DND-41 (cell line): ENCODE results near the gene ATXN7L1.

ENCODE experiments used
- ATAC-seq: fragments of 200-7000 bp; cut with Tn5 transposase; 3 replicates; pipeline ENCODE4 v1.9.1; 2021; ENCODE audit warnings: low read depth; ENCODE audit not compliant: insufficient read depth
- DNase-seq: peaks from one replicate; pipeline ENCODE4 v3.0.0-alpha.2; 2020
- H2AFZ ChIP-seq: 2 replicates; pipeline ENCODE4 v1.6.0; 2012; ENCODE audit warnings: low read depth, low read length
- H3K27ac ChIP-seq: 2 replicates; pipeline ENCODE4 v1.5.1; 2012; ENCODE audit warnings: low read length, inconsistent platforms
- H3K27me3 ChIP-seq: fragments of 200-600 bp; sonication (generic); 2 replicates; pipeline ENCODE4 v1.6.0; 2012; ENCODE audit warnings: low read length, mild to moderate bottlenecking, inconsistent platforms; ENCODE audit not compliant: insufficient read depth, poor library complexity
- H3K36me3 ChIP-seq: 2 replicates; pipeline ENCODE4 v1.5.1; 2012; ENCODE audit warnings: low read length, inconsistent platforms; ENCODE audit not compliant: insufficient read depth
- H3K4me1 ChIP-seq: 2 replicates; pipeline ENCODE4 v1.5.1; 2012; ENCODE audit warnings: mild to moderate bottlenecking, low read length; ENCODE audit not compliant: insufficient read depth
- H3K4me2 ChIP-seq: 2 replicates; pipeline ENCODE4 v1.6.0; 2012; ENCODE audit warnings: mild to moderate bottlenecking, moderate library complexity, low read length, inconsistent platforms; ENCODE audit not compliant: insufficient read depth
- H3K4me3 ChIP-seq, 2 experiments: fragments of 200-600 bp in 1 of 2; shearing (Covaris generic) in 1 of 2; 2 replicates each; pipeline ENCODE4 v1.5.1; 2012 to 2016; ENCODE audit warnings: inconsistent platforms in 2 of 2, low read length in 2 of 2, mild to moderate bottlenecking in 2 of 2, low read depth in 1 of 2, moderate library complexity in 1 of 2
- H3K79me2 ChIP-seq: 2 replicates; pipeline ENCODE4 v1.6.0; 2012; ENCODE audit warnings: low read length, inconsistent platforms; ENCODE audit not compliant: insufficient read depth
- H3K9ac ChIP-seq: 2 replicates; pipeline ENCODE4 v1.6.0; 2012; ENCODE audit warnings: low read depth, mild to moderate bottlenecking, inconsistent platforms, low read length, moderate library complexity
- H3K9me3 ChIP-seq: 2 replicates; pipeline ENCODE4 v1.5.1; 2012; ENCODE audit warnings: low read length, moderate library complexity, mild to moderate bottlenecking, inconsistent platforms; ENCODE audit not compliant: insufficient read depth, severe bottlenecking
- H4K20me1 ChIP-seq: 2 replicates; pipeline ENCODE4 v1.6.0; 2012; ENCODE audit warnings: low read length; ENCODE audit not compliant: insufficient read depth
- EZH2 ChIP-seq: IDR thresholded peaks from 3 replicates; pipeline ENCODE4 v1.6.1; 2012; ENCODE audit warnings: borderline replicate concordance, low read depth, mild to moderate bottlenecking, moderate library complexity, low read length, inconsistent platforms; ENCODE audit not compliant: severe bottlenecking
- TF ChIP-seq, protein P1 (sequence below): IDR thresholded peaks from 2 replicates; pipeline ENCODE4 v1.5.1; 2012; ENCODE audit warnings: borderline replicate concordance, low read length, moderate library complexity, mild to moderate bottlenecking; ENCODE audit not compliant: poor library complexity, severe bottlenecking; ENCODE audit errors: extremely low read depth

ATXN7L1 gene

DNA sequence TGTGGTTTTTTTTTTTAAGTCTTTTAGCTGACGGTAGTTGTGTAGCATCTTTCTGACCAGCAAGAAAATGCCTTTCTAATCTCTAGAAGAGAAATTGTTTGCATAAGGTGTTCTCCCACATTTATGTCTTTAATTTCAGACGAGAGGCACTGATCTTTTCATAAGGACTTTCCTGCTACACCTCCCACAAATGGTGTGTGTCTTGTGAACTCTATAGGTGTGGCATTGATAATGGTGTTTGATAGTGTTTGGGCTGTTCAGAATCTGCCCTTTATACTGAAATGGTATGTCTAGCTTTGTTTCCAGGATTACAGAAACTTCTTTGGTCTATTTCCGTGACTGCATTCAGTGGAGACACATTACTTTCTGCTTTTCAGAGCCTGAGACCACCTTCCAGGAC, 21.6 kb upstream of the ATXN7L1 start:
- Histone ChIP-seq H4K20me1 (no peaks in the 10 kb centered on the region), H3K27me3 (peaks cover 10% of the 10 kb centered on the region), H3K9me3 (no peaks in the 10 kb centered on the region), H3K4me1 (no peaks in the 10 kb centered on the region), H3K4me2 (no peak overlapping the region), H3K4me3 (no peak overlapping the region), H2AFZ (no peak overlapping the region), H3K36me3 (no peaks in the 10 kb centered on the region), H3K79me2 (no peaks in the 10 kb centered on the region), H3K9ac (no peak overlapping the region), H3K27ac (no peak overlapping the region)
- no peak for DNase-seq
- TF ChIP-seq EZH2, result no peak
- TF ChIP-seq, protein P1, sequence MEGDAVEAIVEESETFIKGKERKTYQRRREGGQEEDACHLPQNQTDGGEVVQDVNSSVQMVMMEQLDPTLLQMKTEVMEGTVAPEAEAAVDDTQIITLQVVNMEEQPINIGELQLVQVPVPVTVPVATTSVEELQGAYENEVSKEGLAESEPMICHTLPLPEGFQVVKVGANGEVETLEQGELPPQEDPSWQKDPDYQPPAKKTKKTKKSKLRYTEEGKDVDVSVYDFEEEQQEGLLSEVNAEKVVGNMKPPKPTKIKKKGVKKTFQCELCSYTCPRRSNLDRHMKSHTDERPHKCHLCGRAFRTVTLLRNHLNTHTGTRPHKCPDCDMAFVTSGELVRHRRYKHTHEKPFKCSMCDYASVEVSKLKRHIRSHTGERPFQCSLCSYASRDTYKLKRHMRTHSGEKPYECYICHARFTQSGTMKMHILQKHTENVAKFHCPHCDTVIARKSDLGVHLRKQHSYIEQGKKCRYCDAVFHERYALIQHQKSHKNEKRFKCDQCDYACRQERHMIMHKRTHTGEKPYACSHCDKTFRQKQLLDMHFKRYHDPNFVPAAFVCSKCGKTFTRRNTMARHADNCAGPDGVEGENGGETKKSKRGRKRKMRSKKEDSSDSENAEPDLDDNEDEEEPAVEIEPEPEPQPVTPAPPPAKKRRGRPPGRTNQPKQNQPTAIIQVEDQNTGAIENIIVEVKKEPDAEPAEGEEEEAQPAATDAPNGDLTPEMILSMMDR, result no peak
- ATAC-seq, result no peak

GRCh38 chr7:105896407-105896911, 20.1 kb upstream of the ATXN7L1 start:
- no peak for ATAC-seq
- H3K4me2 ChIP-seq, result no peak overlapping the region
- H3K79me2 ChIP-seq, result no peaks in the 10 kb centered on the region
- H3K27ac ChIP-seq, result no peak overlapping the region
- H3K9ac ChIP-seq, result no peak overlapping the region
- no peaks in the 10 kb centered on the region for H4K20me1 ChIP-seq
- no peak overlapping the region for H2AFZ ChIP-seq
- TF ChIP-seq EZH2, result no peak
- TF ChIP-seq, protein P1, result no peak
- no peak for DNase-seq
- no peak overlapping the region for H3K4me3 ChIP-seq
- H3K9me3 ChIP-seq, result no peaks in the 10 kb centered on the region
- H3K27me3 ChIP-seq, result peaks cover 13% of the 10 kb centered on the region
- no peaks in the 10 kb centered on the region for H3K36me3 ChIP-seq
- no peaks in the 10 kb centered on the region for H3K4me1 ChIP-seq

DNA sequence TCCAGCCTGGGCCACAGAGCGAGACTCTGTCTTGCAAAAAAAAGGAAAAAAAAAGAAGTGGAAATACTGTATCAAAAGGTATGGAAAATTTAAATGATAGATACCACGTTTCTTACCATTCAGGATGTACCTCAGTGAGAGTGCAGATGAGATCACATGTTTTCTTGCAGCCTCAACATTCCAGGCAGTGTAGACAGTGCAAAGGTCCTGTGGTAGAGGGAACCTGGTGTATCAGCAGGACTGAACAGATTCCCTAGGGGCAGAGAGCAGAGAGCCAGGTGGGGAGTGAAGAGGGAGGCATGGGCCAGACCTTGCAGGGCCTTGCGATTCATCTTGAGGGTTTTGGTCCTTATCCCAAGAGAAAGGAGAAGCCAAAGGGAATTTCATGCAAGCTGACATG, 17.7 kb upstream of the ATXN7L1 start:
- Histone ChIP-seq H3K36me3 (no peaks in the 10 kb centered on the region), H3K4me1 (no peaks in the 10 kb centered on the region), H3K9ac (no peak overlapping the region), H3K79me2 (no peaks in the 10 kb centered on the region), H3K4me3 (no peak overlapping the region), H3K4me2 (no peak overlapping the region), H3K27me3 (peaks cover 20% of the 10 kb centered on the region), H4K20me1 (no peaks in the 10 kb centered on the region), H2AFZ (no peak overlapping the region), H3K27ac (no peak overlapping the region), H3K9me3 (no peaks in the 10 kb centered on the region)
- TF ChIP-seq, protein P1, result no peak
- TF ChIP-seq EZH2, result no peak
- ATAC-seq (no peak), DNase-seq (no peak)

GRCh38 chr7:105892387-105892786, 16.0 kb upstream of the ATXN7L1 start:
- H2AFZ ChIP-seq, result no peak overlapping the region
- TF ChIP-seq, protein P1, result no peak
- no peak for TF ChIP-seq EZH2
- no peaks in the 10 kb centered on the region for H3K9me3 ChIP-seq
- H3K79me2 ChIP-seq, result no peaks in the 10 kb centered on the region
- H4K20me1 ChIP-seq, result no peaks in the 10 kb centered on the region
- ATAC-seq (no peak), DNase-seq (no peak)
- no peak overlapping the region for H3K27ac ChIP-seq
- no peak overlapping the region for H3K9ac ChIP-seq
- no peaks in the 10 kb centered on the region for H3K4me1 ChIP-seq
- H3K4me2 ChIP-seq, result no peak overlapping the region
- no peak overlapping the region for H3K4me3 ChIP-seq
- H3K27me3 ChIP-seq, result peaks cover 17% of the 10 kb centered on the region
- no peaks in the 10 kb centered on the region for H3K36me3 ChIP-seq
